ENCODE data around the gene IKZF1.
"Not testable (repeated sequence)": the region's sequence is repeated elsewhere in the genome, so short reads cannot be mapped to it uniquely, and the experiment has no call there.

The IKZF1 gene

GRCh38 chr7:50332241-50333165 lies 28.0 kb downstream of the IKZF1 start:
- peaks cover 11% of the 10 kb centered on the region for H3K4me1 Mint-ChIP-seq (ENCODE audit: low read depth)
- no peak overlapping the region for H3K27ac Mint-ChIP-seq
- no peaks in the 10 kb centered on the region for H3K9me3 Mint-ChIP-seq
- peaks cover 48% of the 10 kb centered on the region for H3K36me3 Mint-ChIP-seq (ENCODE audit: low read depth)
- H3K27me3 Mint-ChIP-seq: no peaks in the 10 kb centered on the region
- no peak overlapping the region for H3K4me3 Mint-ChIP-seq

- H3K4me1 Mint-ChIP-seq (ENCODE audit: low read depth): peaks cover 4% of the 10 kb centered on the region
- H3K27me3 Mint-ChIP-seq: no peaks in the 10 kb centered on the region
- no peak overlapping the region for H3K4me3 Mint-ChIP-seq
- no peak overlapping the region for H3K27ac Mint-ChIP-seq
- no peaks in the 10 kb centered on the region for H3K9me3 Mint-ChIP-seq
- H3K36me3 Mint-ChIP-seq (ENCODE audit: low read depth): peaks cover 48% of the 10 kb centered on the region
Measured at GRCh38 chr7:50333221-50333651, 28.7 kb downstream of the IKZF1 start.

DNA sequence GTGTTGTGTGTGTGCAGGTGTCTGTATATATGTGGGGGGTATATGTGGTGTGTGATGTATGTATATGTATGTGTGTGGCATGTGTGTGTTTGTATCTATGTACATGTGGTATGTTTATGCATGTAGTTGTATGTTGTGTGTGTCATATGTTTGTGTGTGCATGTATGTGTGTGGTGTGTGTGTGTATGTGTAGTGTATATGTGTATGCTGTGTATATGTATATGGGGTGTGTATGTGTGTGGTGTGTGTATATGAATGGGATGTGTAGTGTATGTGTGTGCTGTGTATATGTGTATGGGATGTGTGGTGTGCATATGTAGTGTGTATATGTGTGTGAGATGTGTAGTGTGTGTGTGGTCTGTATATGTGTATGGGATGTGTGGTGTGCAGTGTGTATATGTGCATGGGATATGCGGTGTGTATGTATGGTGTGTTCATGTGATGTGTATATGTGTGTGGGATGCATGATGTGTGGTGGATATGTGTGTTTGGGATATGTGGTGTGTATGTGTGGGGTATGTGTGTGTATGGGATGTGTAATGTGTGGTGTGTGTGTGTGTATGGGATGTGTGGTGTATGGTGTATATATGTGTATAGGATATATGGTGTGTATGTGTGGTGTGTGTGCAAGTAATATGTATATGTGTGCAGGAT lies 30.0 kb downstream of the IKZF1 start:
- Mint-ChIP-seq H3K4me1 (ENCODE audit: low read depth) (no peaks in the 10 kb centered on the region), H3K36me3 (ENCODE audit: low read depth) (peaks cover 49% of the 10 kb centered on the region), H3K9me3 (no peaks in the 10 kb centered on the region), H3K4me3 (no peak overlapping the region), H3K27me3 (no peaks in the 10 kb centered on the region), H3K27ac (no peak overlapping the region)

DNA sequence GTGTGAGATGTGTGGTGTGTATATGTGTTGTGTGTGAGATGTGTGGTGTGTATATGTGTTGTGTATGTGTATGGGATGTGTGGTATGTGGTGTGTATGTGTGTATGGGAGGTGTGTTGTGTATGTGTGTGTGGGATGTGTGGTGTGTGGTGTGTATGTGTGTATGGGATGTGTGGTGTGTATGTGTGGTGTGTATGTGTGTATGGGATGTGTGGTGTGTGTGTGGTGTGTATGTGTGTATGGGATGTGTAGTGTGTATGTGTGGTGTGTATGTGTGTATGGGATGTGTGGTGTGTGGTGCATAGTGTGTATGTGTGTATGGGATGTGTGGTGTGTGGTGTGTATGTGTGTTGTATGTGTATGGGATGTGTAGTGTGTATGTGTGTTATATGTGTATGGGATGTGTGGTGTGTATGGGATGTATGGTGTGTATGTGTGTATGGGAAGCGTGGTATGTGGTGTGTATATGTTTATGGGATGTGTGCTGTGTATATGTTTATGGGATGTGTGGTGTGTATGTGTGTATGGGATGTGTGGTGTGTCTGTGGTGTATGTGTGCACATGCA lies 30.8 kb downstream of the IKZF1 start:
- H3K27me3 Mint-ChIP-seq: no peaks in the 10 kb centered on the region
- H3K4me1 Mint-ChIP-seq (ENCODE audit: low read depth): no peaks in the 10 kb centered on the region

GRCh38 chr7:50335795-50336754 lies 31.6 kb downstream of the IKZF1 start:
- no peaks in the 10 kb centered on the region for H3K4me1 Mint-ChIP-seq (ENCODE audit: low read depth)
- H3K27me3 Mint-ChIP-seq: no peaks in the 10 kb centered on the region
- H3K4me3 Mint-ChIP-seq: no peak overlapping the region
- no peaks in the 10 kb centered on the region for H3K9me3 Mint-ChIP-seq
- no peak overlapping the region for H3K27ac Mint-ChIP-seq
- H3K36me3 Mint-ChIP-seq (ENCODE audit: low read depth): peaks cover 43% of the 10 kb centered on the region

More for the DNA sequence above, 30.8 kb downstream of the IKZF1 start:
- H3K27ac Mint-ChIP-seq: no peak overlapping the region
- H3K4me3 Mint-ChIP-seq: no peak overlapping the region
- no peaks in the 10 kb centered on the region for H3K9me3 Mint-ChIP-seq
- H3K36me3 Mint-ChIP-seq (ENCODE audit: low read depth): peaks cover 46% of the 10 kb centered on the region

- Mint-ChIP-seq H3K36me3 (ENCODE audit: low read depth) (peaks cover 47% of the 10 kb centered on the region), H3K27ac (no peak overlapping the region), H3K9me3 (no peaks in the 10 kb centered on the region), H3K4me1 (ENCODE audit: low read depth) (no peaks in the 10 kb centered on the region), H3K27me3 (no peaks in the 10 kb centered on the region), H3K4me3 (no peak overlapping the region)
Measured at GRCh38 chr7:50336894-50337703, 32.6 kb downstream of the IKZF1 start.

GRCh38 chr7:50339472-50339871 lies 35.0 kb downstream of the IKZF1 start:
- not testable (repeated sequence) for H3K27me3 Mint-ChIP-seq; H3K4me1 Mint-ChIP-seq (ENCODE audit: low read depth); H3K9me3 Mint-ChIP-seq; H3K4me3 Mint-ChIP-seq; H3K27ac Mint-ChIP-seq
- peaks cover 54% of the 10 kb centered on the region for H3K36me3 Mint-ChIP-seq (ENCODE audit: low read depth)

GRCh38 chr7:50339990-50340500 lies 35.5 kb downstream of the IKZF1 start:
- Mint-ChIP-seq H3K27ac (no peak overlapping the region), H3K36me3 (ENCODE audit: low read depth) (peaks cover 58% of the 10 kb centered on the region), H3K4me1 (ENCODE audit: low read depth) (no peaks in the 10 kb centered on the region), H3K27me3 (no peaks in the 10 kb centered on the region), H3K4me3 (no peak overlapping the region), H3K9me3 (no peaks in the 10 kb centered on the region)

DNA sequence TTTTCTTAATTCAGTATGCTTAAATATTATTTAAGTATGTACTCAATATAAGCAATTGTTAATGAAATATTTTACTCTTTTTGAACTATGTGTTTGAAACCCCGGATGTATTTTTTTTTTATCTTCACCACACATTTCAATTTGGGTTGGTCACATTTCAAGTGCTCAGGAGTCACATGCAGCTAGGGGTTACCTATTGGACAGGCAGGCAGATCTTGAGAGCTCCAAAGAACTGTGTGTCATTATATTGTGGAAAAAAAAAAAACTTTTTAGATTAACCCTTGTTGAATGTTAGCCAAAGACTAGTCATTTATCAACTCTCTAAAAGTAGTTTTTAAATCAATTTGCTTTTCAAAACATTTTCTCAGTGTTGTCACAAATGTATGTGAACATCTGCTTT lies 37.2 kb downstream of the IKZF1 start:
- peaks cover 73% of the 10 kb centered on the region for H3K36me3 Mint-ChIP-seq (ENCODE audit: low read depth)
- H3K4me1 Mint-ChIP-seq (ENCODE audit: low read depth): no peaks in the 10 kb centered on the region
- H3K27me3 Mint-ChIP-seq: no peaks in the 10 kb centered on the region

DNA sequence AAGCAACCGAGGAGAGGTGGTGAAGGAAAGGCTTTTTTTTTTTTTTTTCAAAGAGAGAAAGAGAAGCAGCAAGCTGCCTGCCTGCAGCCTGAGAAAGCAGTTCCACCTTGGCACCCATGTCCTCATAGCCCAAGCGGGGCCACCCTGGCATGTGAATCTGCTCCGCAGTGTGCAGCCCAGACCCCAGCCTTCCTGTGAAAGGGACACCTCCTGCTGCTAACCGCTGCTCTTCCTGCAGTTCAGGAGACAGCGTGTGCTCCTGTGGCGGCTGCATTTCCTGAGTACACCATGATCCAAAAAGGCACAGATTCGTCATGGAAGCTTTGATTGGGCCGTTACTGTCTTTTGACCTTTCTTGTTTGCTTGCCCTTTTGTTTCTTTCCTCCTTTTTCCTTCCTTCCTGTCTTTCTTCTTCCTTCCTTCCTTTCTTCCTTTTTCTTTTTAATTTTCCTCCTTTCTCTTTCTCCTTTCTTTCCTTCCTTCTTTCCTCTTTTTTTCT lies 38.1 kb downstream of the IKZF1 start:
- Mint-ChIP-seq H3K27ac (no peak overlapping the region), H3K4me3 (peak overlapping the region; percentile 76), H3K9me3 (no peaks in the 10 kb centered on the region), H3K4me1 (ENCODE audit: low read depth) (no peaks in the 10 kb centered on the region), H3K36me3 (ENCODE audit: low read depth) (peaks cover 79% of the 10 kb centered on the region), H3K27me3 (no peaks in the 10 kb centered on the region)

More for the DNA sequence above, 37.2 kb downstream of the IKZF1 start:
- H3K27ac Mint-ChIP-seq: no peak overlapping the region
- peak overlapping the region; percentile 76 for H3K4me3 Mint-ChIP-seq
- H3K9me3 Mint-ChIP-seq: no peaks in the 10 kb centered on the region

GRCh38 chr7:50346545-50347497 lies 42.3 kb downstream of the IKZF1 start:
- Mint-ChIP-seq H3K9me3 (no peaks in the 10 kb centered on the region), H3K4me3 (peak overlapping the region; percentile 68), H3K36me3 (ENCODE audit: low read depth) (peaks cover 83% of the 10 kb centered on the region), H3K27me3 (no peaks in the 10 kb centered on the region), H3K27ac (peak overlapping the region; percentile 97), H3K4me1 (ENCODE audit: low read depth) (no peaks in the 10 kb centered on the region)

DNA sequence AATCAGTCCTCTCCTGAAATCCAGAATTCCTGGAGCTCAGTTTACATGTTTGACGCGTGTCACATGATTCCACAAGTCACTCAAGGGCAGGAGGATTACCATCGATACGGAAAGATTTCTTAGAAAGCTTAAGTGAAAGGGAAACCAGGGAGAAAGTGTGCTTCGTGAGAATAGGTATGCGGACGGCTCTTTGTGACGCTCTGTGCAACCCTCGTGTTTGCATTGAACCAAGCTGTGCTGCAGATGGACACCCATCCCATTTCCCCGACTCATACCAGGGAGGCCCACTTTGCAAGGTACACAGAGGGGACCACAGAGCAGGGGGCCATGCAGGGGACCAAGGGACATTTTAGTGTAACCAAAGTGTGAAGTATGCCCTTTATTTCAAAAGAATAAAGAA lies 43.2 kb downstream of the IKZF1 start:
- H3K9me3 Mint-ChIP-seq: no peaks in the 10 kb centered on the region
- H3K4me3 Mint-ChIP-seq: peak overlapping the region; percentile 68
- peaks cover 86% of the 10 kb centered on the region for H3K36me3 Mint-ChIP-seq (ENCODE audit: low read depth)
- peaks cover under 1% of the 10 kb centered on the region for H3K4me1 Mint-ChIP-seq (ENCODE audit: low read depth)
- no peaks in the 10 kb centered on the region for H3K27me3 Mint-ChIP-seq
- H3K27ac Mint-ChIP-seq: peak overlapping the region; percentile 97

Data from stimulated activated naive CD8-positive, alpha-beta T cell treated with anti-CD3 and anti-CD28 coated beads, Interleukin-15, Interleukin-2, amounts not matched to agents 100 ng/mL and 50 ng/mL, for 24 hours (primary cell).